Sigmoid colon (tissue), 4 donors: Measurements from ENCODE around the gene SHB.

Source experiments
- CTCF ChIP-seq, 4 experiments: fragments of 450-650 bp in 3 of 4; fragments of 200-600 bp in 1 of 4; IDR thresholded peaks; one replicate each; pipeline ENCODE4 v1.5.1; 2016 to 2019; ENCODE audit warnings: antibody characterized with exemption in 4 of 4, mild to moderate bottlenecking in 3 of 4, moderate library complexity in 2 of 4
- EP300 ChIP-seq, 4 donors: sonication (generic); formaldehyde crosslinking; IDR thresholded peaks; one replicate each; pipeline ENCODE4 v1.6.1; 2017; ENCODE audit warnings: antibody characterized with exemption in 4 of 4
- POLR2A ChIP-seq, 2 donors: fragments of 450-650 bp; IDR thresholded peaks; one replicate each; pipeline ENCODE4 v1.6.1; 2016; ENCODE audit warnings: antibody characterized with exemption in 2 of 2, mild to moderate bottlenecking in 2 of 2, moderate library complexity in 2 of 2
- POLR2AphosphoS5 ChIP-seq, 4 donors: sonication (generic); formaldehyde crosslinking; IDR thresholded peaks; one replicate each; pipeline ENCODE4 v1.6.1; 2017; ENCODE audit warnings: antibody characterized with exemption in 4 of 4

GRCh38 chr9:38031594-38031993 lies 37.4 kb downstream of the SHB start:
- TF ChIP-seq CTCF (IDR thresholded peaks at IDR 0.05), result no peak
- peak in 2 of 4 donors; percentile 72 to 76 for TF ChIP-seq EP300 (IDR thresholded peaks at IDR 0.05)
- no peak for TF ChIP-seq POLR2A (IDR thresholded peaks at IDR 0.05)
- peak in 3 of 4 donors; percentile 44 to 64 (median 59) for TF ChIP-seq POLR2AphosphoS5 (IDR thresholded peaks at IDR 0.05)
